ENCODE measurements around the gene ZMYM2.
A peak's percentile ranks its signal among the peaks of the same experiment; 100 is the strongest.

The ZMYM2 gene

GRCh38 chr13:20109037-20109436, 150.5 kb downstream of the ZMYM2 start:
- DNase-seq: no peak

GRCh38 chr13:20114066-20114610, 155.6 kb downstream of the ZMYM2 start:
- DNase-seq: no peak

- no peak for DNase-seq
These were observed 157.7 kb downstream of the ZMYM2 start for GRCh38 chr13:20116213-20116612.

GRCh38 chr13:20118268-20119140, 160.0 kb downstream of the ZMYM2 start:
- DNase-seq: no peak

- no peak for DNase-seq
These were observed 161.4 kb downstream of the ZMYM2 start for GRCh38 chr13:20119960-20120359.

- peak; percentile 83 for DNase-seq
These were observed 162.6 kb downstream of the ZMYM2 start for GRCh38 chr13:20121159-20121525.

- no peak for DNase-seq
These were observed 165.8 kb downstream of the ZMYM2 start for GRCh38 chr13:20124303-20124702.

- DNase-seq: no peak
These were observed 166.7 kb downstream of the ZMYM2 start for GRCh38 chr13:20125129-20125782.

- no peak for DNase-seq
These were observed 167.2 kb downstream of the ZMYM2 start for GRCh38 chr13:20125783-20126165.

GRCh38 chr13:20126541-20127261, 168.2 kb downstream of the ZMYM2 start:
- peak; percentile 94 for DNase-seq

- DNase-seq: peak; percentile 75
These were observed 168.7 kb downstream of the ZMYM2 start for GRCh38 chr13:20127262-20127561.

- DNase-seq: peak; percentile 75
These were observed 169.3 kb downstream of the ZMYM2 start for GRCh38 chr13:20127562-20128458.

- DNase-seq: peak; percentile 21
These were observed 170.0 kb downstream of the ZMYM2 start for GRCh38 chr13:20128459-20128931.

- no peak for DNase-seq
These were observed 170.5 kb downstream of the ZMYM2 start for GRCh38 chr13:20129076-20129475.

GRCh38 chr13:20130012-20130411, 171.5 kb downstream of the ZMYM2 start:
- no peak for DNase-seq

- no peak for DNase-seq
These were observed 172.1 kb downstream of the ZMYM2 start for GRCh38 chr13:20130652-20131051.

- no peak for DNase-seq
These were observed 172.7 kb downstream of the ZMYM2 start for GRCh38 chr13:20131057-20131832.

- no peak for DNase-seq
These were observed 173.6 kb downstream of the ZMYM2 start for GRCh38 chr13:20132052-20132634.

GRCh38 chr13:20134732-20135131, 176.2 kb downstream of the ZMYM2 start:
- DNase-seq: no peak

GRCh38 chr13:20136781-20137703, 178.5 kb downstream of the ZMYM2 start:
- DNase-seq: no peak

All from MV-4-11 (cell line).